Activated CD4-positive, alpha-beta T cell treated with anti-CD3 and anti-CD28 coated beads, Interleukin-2, Interleukin-4, amounts not matched to agents 100 ng/mL and 50 ng/mL, durations not matched to agents 16 hours and 8 hours (primary cell): ENCODE data around the gene GADD45GIP1.

ENCODE experiments used
- DNase-seq: peaks from one replicate; pipeline ENCODE4 v3.0.0-alpha.2; 2020; ENCODE audit warnings: low spot score

GADD45GIP1 gene

GRCh38 chr19:12907166-12907565, 49.9 kb downstream of the GADD45GIP1 start:
- no peak for DNase-seq
